ENCODE results near the gene CTDNEP1. TPM values are rescaled to one million over a fixed set of nuclear protein-coding genes. Genes with fewer than 3 reads are reported as not detected.

CTDNEP1 gene
- total and polyA plus RNA-seq, 10 donors: 69.3 to 133 (median 98.0) TPM

DNA sequence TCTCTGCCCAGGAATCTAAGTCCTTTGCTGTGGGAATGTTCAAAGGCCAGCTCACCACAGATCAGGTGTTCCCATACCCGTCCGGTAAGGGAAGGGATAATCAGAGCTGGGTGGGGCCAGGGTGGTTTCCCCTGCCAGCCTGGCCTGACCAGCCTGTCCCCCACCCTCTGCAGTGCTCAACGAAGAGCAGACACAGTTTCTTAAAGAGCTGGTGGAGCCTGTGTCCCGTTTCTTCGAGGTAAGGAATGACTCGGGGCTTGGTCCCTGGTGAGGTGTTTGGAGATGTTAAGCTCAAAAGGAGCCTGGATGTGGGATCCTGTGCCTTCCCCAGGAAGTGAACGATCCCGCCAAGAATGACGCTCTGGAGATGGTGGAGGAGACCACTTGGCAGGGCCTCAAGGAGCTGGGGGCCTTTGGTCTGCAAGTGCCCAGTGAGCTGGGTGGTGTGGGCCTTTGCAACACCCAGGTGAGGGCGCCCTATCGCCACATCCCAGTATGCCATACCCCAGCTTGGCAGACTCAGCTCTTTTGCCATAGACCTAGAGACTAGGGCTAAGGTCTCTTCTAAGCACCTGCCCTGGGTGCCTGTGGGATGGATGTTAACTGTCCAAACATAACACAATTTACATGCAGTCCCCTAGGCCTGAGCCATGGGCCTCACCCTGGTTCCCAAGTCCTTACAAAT, 30.8 kb downstream of the CTDNEP1 start:
- Histone ChIP-seq H3K4me3 (peak overlapping the region; percentile 83 to 99 (median 92)), H3K27ac (peak overlapping the region; percentile 91 to 99 (median 94)), H3K9me3 (no peaks in the 10 kb centered on the region), H3K27me3 (replicated peaks in 1 of 7) (no peaks in the 10 kb centered on the region), H3K4me1 (peaks cover 27 to 76% (median 57%) of the 10 kb centered on the region in 6 donors), H3K36me3 (peaks cover 0 to 50% (median 37%) of the 10 kb centered on the region in 6 donors)
- no peak for DNase-seq
- TF ChIP-seq POLR2AphosphoS5 (IDR thresholded peaks at IDR 0.05) (peak in 1 of 3 donors; percentile 9), POLR2A (IDR thresholded peaks at IDR 0.05) (no peak)
- TF ChIP-seq, protein P1, sequence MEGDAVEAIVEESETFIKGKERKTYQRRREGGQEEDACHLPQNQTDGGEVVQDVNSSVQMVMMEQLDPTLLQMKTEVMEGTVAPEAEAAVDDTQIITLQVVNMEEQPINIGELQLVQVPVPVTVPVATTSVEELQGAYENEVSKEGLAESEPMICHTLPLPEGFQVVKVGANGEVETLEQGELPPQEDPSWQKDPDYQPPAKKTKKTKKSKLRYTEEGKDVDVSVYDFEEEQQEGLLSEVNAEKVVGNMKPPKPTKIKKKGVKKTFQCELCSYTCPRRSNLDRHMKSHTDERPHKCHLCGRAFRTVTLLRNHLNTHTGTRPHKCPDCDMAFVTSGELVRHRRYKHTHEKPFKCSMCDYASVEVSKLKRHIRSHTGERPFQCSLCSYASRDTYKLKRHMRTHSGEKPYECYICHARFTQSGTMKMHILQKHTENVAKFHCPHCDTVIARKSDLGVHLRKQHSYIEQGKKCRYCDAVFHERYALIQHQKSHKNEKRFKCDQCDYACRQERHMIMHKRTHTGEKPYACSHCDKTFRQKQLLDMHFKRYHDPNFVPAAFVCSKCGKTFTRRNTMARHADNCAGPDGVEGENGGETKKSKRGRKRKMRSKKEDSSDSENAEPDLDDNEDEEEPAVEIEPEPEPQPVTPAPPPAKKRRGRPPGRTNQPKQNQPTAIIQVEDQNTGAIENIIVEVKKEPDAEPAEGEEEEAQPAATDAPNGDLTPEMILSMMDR (IDR thresholded peaks at IDR 0.05 in 8 of 11, conservative IDR thresholded peaks at IDR 0.05 in 3 of 11): peak in 9 of 11 experiments; percentile 6 to 72 (median 45)
- 25 to 44% (median 29%) methylated on average over 10 to 11 of the region's 11 CpGs for WGBS, 5 donors
- intact Hi-C loops (cut with DNase I; ENCODE audit: low total_unique reads): no loop called here

DNA sequence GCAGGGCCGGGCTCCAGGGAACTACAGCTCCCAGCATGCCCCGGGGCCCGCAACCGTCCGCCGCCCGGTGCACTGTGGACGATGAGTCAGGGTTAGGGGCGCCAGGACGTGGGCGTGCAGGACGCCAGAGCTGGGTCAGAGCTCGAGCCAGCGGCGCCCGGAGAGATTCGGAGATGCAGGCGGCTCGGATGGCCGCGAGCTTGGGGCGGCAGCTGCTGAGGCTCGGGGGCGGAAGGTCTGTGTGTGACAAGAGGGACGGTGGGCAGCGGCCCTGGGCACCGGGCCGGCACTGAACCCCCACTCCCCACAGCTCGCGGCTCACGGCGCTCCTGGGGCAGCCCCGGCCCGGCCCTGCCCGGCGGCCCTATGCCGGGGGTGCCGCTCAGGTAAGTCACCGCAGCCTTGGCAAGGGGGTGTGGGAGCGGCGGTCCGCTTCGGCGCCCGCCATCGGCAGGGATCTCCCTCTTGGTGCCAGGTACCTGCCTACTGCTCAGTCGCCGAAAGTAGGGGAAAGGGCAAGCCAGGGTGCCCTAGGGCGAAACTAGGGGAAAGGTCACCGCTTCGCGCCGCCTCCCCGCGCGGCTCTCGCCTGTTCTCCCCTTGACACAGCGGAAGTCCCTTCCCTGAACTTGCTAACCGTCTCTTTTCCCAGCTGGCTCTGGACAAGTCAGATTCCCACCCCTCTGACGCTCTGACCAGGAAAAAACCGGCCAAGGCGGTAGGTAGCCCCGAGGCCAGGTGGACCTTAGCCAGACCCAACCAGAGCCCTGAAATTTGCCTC, 31.5 kb downstream of the CTDNEP1 start, which contains the start of the genes ACADVL and DLG4:
Gene ACADVL, plus strand, starts transcription at position 127 of the 781 bp plus-strand sequence. Its CDS starts 47 bp downstream, at position 174.
Gene DLG4, minus strand, starts transcription at position 25 of the 781 bp plus-strand sequence.
- Histone ChIP-seq H3K27me3 (replicated peaks in 1 of 7) (no peaks in the 10 kb centered on the region), H3K4me1 (peaks cover 32 to 83% (median 64%) of the 10 kb centered on the region in 6 donors), H3K27ac (peak within 1 kb of the TSS; percentile 91 to 99 (median 94)), H3K36me3 (peaks cover 0 to 42% (median 30%) of the 10 kb centered on the region in 6 donors), H3K9me3 (no peaks in the 10 kb centered on the region), H3K4me3 (peak within 1 kb of the TSS; percentile 83 to 99 (median 92))
- intact Hi-C loops (cut with DNase I; ENCODE audit: low total_unique reads): no loop called here
- TF ChIP-seq POLR2AphosphoS5 (IDR thresholded peaks at IDR 0.05) (peak; percentile 92 to 96 (median 93)), POLR2A (IDR thresholded peaks at IDR 0.05) (peak in 2 of 3 donors; percentile 51 to 68)
- TF ChIP-seq, protein P1 (IDR thresholded peaks at IDR 0.05 in 8 of 11, conservative IDR thresholded peaks at IDR 0.05 in 3 of 11): no peak
- peak; percentile 96 for DNase-seq
- WGBS, 5 donors: 0 to 2% (median 1%) methylated on average over 19 to 63 of the region's 63 CpGs

DNA sequence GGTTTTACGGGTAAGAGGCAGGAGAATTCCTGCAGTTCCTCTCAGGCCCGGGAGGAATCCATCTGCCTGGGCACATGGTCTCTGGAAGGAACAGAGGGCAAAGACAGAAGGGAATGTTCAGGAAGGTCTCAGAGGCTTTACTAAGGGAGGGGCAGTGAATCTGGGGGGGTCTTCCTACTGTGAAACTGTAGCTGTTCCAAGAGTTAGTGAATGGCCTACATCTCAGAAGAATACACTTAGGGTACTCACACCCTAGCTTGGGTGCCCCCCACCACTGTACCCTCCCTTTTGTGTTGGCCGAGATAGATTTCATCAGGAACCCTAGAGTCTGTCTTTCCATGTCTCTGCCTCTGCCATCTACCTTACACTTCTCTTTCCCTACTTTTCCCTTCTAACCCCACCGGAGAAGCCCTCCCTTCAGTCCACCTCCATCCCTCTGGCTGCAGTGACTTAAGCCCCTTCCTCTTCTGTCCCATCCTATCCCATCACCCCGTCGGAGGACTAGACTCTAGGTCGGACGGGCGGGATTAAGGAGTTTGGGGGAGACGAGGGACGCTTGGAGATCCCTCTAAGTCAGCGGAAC, 32.2 kb downstream of the CTDNEP1 start:
- H3K27me3 ChIP-seq (replicated peaks in 1 of 7): no peaks in the 10 kb centered on the region
- TF ChIP-seq POLR2A (IDR thresholded peaks at IDR 0.05): no peak
- TF ChIP-seq, protein P1 (IDR thresholded peaks at IDR 0.05 in 8 of 11, conservative IDR thresholded peaks at IDR 0.05 in 3 of 11): no peak
- no peak for TF ChIP-seq POLR2AphosphoS5 (IDR thresholded peaks at IDR 0.05)
- 13 to 17% (median 17%) methylated on average over 12 of the region's 12 CpGs for WGBS, 5 donors
- H3K27ac ChIP-seq: peak overlapping the region; percentile 91 to 99 (median 94)
- intact Hi-C loops (cut with DNase I; ENCODE audit: low total_unique reads): no loop called here
- peaks cover 39 to 89% (median 70%) of the 10 kb centered on the region in 6 donors for H3K4me1 ChIP-seq
- peak overlapping the region; percentile 83 to 99 (median 92) for H3K4me3 ChIP-seq
- peaks cover 0 to 35% (median 24%) of the 10 kb centered on the region in 6 donors for H3K36me3 ChIP-seq
- no peaks in the 10 kb centered on the region for H3K9me3 ChIP-seq
- no peak for DNase-seq

Data from spleen (tissue), 11 donors.